ENCODE results near the gene ITGA8.

Gene ITGA8

GRCh38 chr10:15758618-15759017, 38.9 kb upstream of the ITGA8 start:
- H3K4me1 ChIP-seq (ENCODE audit: insufficient read depth, insufficient read length): no peaks in the 10 kb centered on the region
- no peak overlapping the region for H3K9ac ChIP-seq (ENCODE audit: insufficient read length, low read depth)
- no peaks in the 10 kb centered on the region for H3K36me3 ChIP-seq (ENCODE audit: insufficient read depth, insufficient read length, low read length)
- TF ChIP-seq YY1 (IDR thresholded peaks at IDR 0.05; ENCODE audit: insufficient read depth, insufficient read length): no peak
- TF ChIP-seq SUZ12 (IDR thresholded peaks at IDR 0.05; ENCODE audit: extremely low read depth, insufficient read depth, insufficient read length): no peak
- TF ChIP-seq ZNF274 (IDR thresholded peaks at IDR 0.05; ENCODE audit: low read depth, low read length): no peak
- H3K4me3 ChIP-seq (ENCODE audit: insufficient read length, low read depth): no peak overlapping the region
- no peaks in the 10 kb centered on the region for H3K9me3 ChIP-seq (ENCODE audit: insufficient read depth, low read length)
- DNase-seq (ENCODE audit: low read depth, low spot score): no peak
- H3K27me3 ChIP-seq (ENCODE audit: insufficient read depth, insufficient read length): no peaks in the 10 kb centered on the region

- DNase-seq (ENCODE audit: low read depth, low spot score): no peak
- no peaks in the 10 kb centered on the region for H3K27me3 ChIP-seq (ENCODE audit: insufficient read depth, insufficient read length)
These were observed 35.2 kb upstream of the ITGA8 start for GRCh38 chr10:15754937-15755336.

DNA sequence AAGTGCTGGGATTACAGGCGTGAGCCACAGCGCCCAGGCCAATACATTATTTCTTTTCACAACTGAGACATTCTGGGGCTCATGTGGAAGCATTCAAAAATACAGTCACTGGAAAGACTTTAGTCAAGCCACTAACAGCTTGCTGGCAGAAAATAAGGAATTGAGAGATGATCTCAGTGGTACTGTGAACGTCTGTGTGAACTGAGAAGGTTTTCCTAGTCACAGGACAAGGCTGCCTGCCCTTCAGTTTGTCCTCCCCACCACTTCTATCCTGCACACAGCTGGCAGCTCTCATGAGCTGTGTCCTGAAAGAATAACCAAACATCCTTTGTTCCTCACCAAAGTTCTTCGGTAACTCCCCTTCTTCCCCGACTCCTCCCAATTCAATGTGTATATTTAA, 31.3 kb upstream of the ITGA8 start:
- TF ChIP-seq SUZ12 (IDR thresholded peaks at IDR 0.05; ENCODE audit: extremely low read depth, insufficient read depth, insufficient read length): no peak
- TF ChIP-seq ZNF274 (IDR thresholded peaks at IDR 0.05; ENCODE audit: low read depth, low read length): no peak
- no peak for TF ChIP-seq YY1 (IDR thresholded peaks at IDR 0.05; ENCODE audit: insufficient read depth, insufficient read length)
- H3K36me3 ChIP-seq (ENCODE audit: insufficient read depth, insufficient read length, low read length): no peaks in the 10 kb centered on the region
- no peaks in the 10 kb centered on the region for H3K9me3 ChIP-seq (ENCODE audit: insufficient read depth, low read length)
- H3K9ac ChIP-seq (ENCODE audit: insufficient read length, low read depth): no peak overlapping the region
- no peaks in the 10 kb centered on the region for H3K27me3 ChIP-seq (ENCODE audit: insufficient read depth, insufficient read length)
- DNase-seq (ENCODE audit: low read depth, low spot score): no peak
- no peak overlapping the region for H3K4me3 ChIP-seq (ENCODE audit: insufficient read length, low read depth)
- H3K4me1 ChIP-seq (ENCODE audit: insufficient read depth, insufficient read length): no peaks in the 10 kb centered on the region

More at GRCh38 chr10:15754937-15755336, 35.2 kb upstream of the ITGA8 start:
- Histone ChIP-seq H3K4me3 (ENCODE audit: insufficient read length, low read depth) (no peak overlapping the region), H3K9me3 (ENCODE audit: insufficient read depth, low read length) (no peaks in the 10 kb centered on the region), H3K9ac (ENCODE audit: insufficient read length, low read depth) (no peak overlapping the region), H3K4me1 (ENCODE audit: insufficient read depth, insufficient read length) (no peaks in the 10 kb centered on the region), H3K36me3 (ENCODE audit: insufficient read depth, insufficient read length, low read length) (no peaks in the 10 kb centered on the region)
- TF ChIP-seq YY1 (IDR thresholded peaks at IDR 0.05; ENCODE audit: insufficient read depth, insufficient read length) (no peak), SUZ12 (IDR thresholded peaks at IDR 0.05; ENCODE audit: extremely low read depth, insufficient read depth, insufficient read length) (no peak), ZNF274 (IDR thresholded peaks at IDR 0.05; ENCODE audit: low read depth, low read length) (no peak)

DNA sequence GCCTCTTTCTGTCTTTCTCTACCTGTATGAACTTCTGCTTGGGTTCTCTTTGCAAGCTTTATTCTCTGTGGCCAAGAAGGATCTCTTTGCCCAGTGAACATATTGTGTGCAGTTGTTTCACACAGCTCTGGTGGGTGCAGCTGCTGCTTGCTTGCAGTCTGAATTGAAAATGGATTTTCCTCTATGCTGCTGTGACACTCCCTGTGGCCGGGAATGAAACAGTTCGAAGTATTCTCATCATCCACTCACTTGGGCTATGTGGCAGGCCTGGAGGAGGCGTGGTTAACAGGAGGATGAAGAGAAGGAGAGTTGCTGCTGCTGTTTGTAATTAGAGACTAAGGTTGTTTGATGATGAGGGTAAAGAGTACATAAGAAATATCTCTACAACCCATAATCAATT, 28.4 kb upstream of the ITGA8 start:
- Histone ChIP-seq H3K9me3 (ENCODE audit: insufficient read depth, low read length) (no peaks in the 10 kb centered on the region), H3K9ac (ENCODE audit: insufficient read length, low read depth) (no peak overlapping the region), H3K4me1 (ENCODE audit: insufficient read depth, insufficient read length) (no peaks in the 10 kb centered on the region), H3K4me3 (ENCODE audit: insufficient read length, low read depth) (no peak overlapping the region), H3K27me3 (ENCODE audit: insufficient read depth, insufficient read length) (no peaks in the 10 kb centered on the region), H3K36me3 (ENCODE audit: insufficient read depth, insufficient read length, low read length) (no peaks in the 10 kb centered on the region)
- no peak for TF ChIP-seq ZNF274 (IDR thresholded peaks at IDR 0.05; ENCODE audit: low read depth, low read length)
- DNase-seq (ENCODE audit: low read depth, low spot score): no peak

DNA sequence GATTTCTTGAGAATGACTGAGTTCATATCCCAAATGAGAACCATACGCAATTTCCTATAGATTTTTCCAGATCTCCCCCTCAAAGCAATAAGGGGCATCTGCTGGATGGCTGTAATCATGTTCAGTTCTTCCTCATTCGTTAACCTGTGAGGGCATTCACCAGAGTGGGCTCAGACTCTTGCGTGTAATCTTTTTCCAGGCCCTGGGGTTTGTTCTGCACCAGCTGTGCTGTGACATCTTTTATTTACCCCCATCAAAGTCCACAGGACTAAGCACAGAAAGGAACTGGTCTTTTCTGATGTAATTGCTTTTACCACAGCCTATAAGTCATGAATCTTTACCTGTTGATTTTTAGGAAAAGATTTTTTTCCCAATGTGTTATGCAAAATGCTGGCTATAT, 27.9 kb upstream of the ITGA8 start:
- Histone ChIP-seq H3K9me3 (ENCODE audit: insufficient read depth, low read length) (no peaks in the 10 kb centered on the region), H3K4me3 (ENCODE audit: insufficient read length, low read depth) (no peak overlapping the region), H3K9ac (ENCODE audit: insufficient read length, low read depth) (no peak overlapping the region), H3K27me3 (ENCODE audit: insufficient read depth, insufficient read length) (no peaks in the 10 kb centered on the region), H3K4me1 (ENCODE audit: insufficient read depth, insufficient read length) (no peaks in the 10 kb centered on the region), H3K36me3 (ENCODE audit: insufficient read depth, insufficient read length, low read length) (no peaks in the 10 kb centered on the region)
- DNase-seq (ENCODE audit: low read depth, low spot score): no peak
- no peak for TF ChIP-seq SUZ12 (IDR thresholded peaks at IDR 0.05; ENCODE audit: extremely low read depth, insufficient read depth, insufficient read length)
- no peak for TF ChIP-seq ZNF274 (IDR thresholded peaks at IDR 0.05; ENCODE audit: low read depth, low read length)
- no peak for TF ChIP-seq YY1 (IDR thresholded peaks at IDR 0.05; ENCODE audit: insufficient read depth, insufficient read length)

GRCh38 chr10:15745751-15746150, 26.0 kb upstream of the ITGA8 start:
- Histone ChIP-seq H3K4me1 (ENCODE audit: insufficient read depth, insufficient read length) (no peaks in the 10 kb centered on the region), H3K36me3 (ENCODE audit: insufficient read depth, insufficient read length, low read length) (no peaks in the 10 kb centered on the region), H3K9me3 (ENCODE audit: insufficient read depth, low read length) (no peaks in the 10 kb centered on the region), H3K9ac (ENCODE audit: insufficient read length, low read depth) (no peak overlapping the region), H3K27me3 (ENCODE audit: insufficient read depth, insufficient read length) (no peaks in the 10 kb centered on the region), H3K4me3 (ENCODE audit: insufficient read length, low read depth) (no peak overlapping the region)
- TF ChIP-seq YY1 (IDR thresholded peaks at IDR 0.05; ENCODE audit: insufficient read depth, insufficient read length): no peak
- no peak for TF ChIP-seq SUZ12 (IDR thresholded peaks at IDR 0.05; ENCODE audit: extremely low read depth, insufficient read depth, insufficient read length)
- TF ChIP-seq ZNF274 (IDR thresholded peaks at IDR 0.05; ENCODE audit: low read depth, low read length): no peak
- DNase-seq (ENCODE audit: low read depth, low spot score): no peak

- DNase-seq (ENCODE audit: low read depth, low spot score): peak; percentile 50
- no peak overlapping the region for H3K4me3 ChIP-seq (ENCODE audit: insufficient read length, low read depth)
- H3K9ac ChIP-seq (ENCODE audit: insufficient read length, low read depth): no peak overlapping the region
These were observed 24.6 kb upstream of the ITGA8 start for GRCh38 chr10:15744217-15744865.

More at GRCh38 chr10:15744217-15744865, 24.6 kb upstream of the ITGA8 start:
- H3K27me3 ChIP-seq (ENCODE audit: insufficient read depth, insufficient read length): no peaks in the 10 kb centered on the region
- H3K9me3 ChIP-seq (ENCODE audit: insufficient read depth, low read length): no peaks in the 10 kb centered on the region
- H3K4me1 ChIP-seq (ENCODE audit: insufficient read depth, insufficient read length): no peaks in the 10 kb centered on the region
- no peak for TF ChIP-seq YY1 (IDR thresholded peaks at IDR 0.05; ENCODE audit: insufficient read depth, insufficient read length)
- no peak for TF ChIP-seq ZNF274 (IDR thresholded peaks at IDR 0.05; ENCODE audit: low read depth, low read length)
- H3K36me3 ChIP-seq (ENCODE audit: insufficient read depth, insufficient read length, low read length): no peaks in the 10 kb centered on the region

Data from NT2/D1 (cell line).